Cerebellar nuclear complex (tissue), 1 donor: ENCODE measurements around the gene HOXA11.

Experiments
- DNase-seq, 2 experiments: peaks; one replicate each; lab custom pipeline; 2025; lab: John Stamatoyannopoulos, UW

HOXA11 gene

DNA sequence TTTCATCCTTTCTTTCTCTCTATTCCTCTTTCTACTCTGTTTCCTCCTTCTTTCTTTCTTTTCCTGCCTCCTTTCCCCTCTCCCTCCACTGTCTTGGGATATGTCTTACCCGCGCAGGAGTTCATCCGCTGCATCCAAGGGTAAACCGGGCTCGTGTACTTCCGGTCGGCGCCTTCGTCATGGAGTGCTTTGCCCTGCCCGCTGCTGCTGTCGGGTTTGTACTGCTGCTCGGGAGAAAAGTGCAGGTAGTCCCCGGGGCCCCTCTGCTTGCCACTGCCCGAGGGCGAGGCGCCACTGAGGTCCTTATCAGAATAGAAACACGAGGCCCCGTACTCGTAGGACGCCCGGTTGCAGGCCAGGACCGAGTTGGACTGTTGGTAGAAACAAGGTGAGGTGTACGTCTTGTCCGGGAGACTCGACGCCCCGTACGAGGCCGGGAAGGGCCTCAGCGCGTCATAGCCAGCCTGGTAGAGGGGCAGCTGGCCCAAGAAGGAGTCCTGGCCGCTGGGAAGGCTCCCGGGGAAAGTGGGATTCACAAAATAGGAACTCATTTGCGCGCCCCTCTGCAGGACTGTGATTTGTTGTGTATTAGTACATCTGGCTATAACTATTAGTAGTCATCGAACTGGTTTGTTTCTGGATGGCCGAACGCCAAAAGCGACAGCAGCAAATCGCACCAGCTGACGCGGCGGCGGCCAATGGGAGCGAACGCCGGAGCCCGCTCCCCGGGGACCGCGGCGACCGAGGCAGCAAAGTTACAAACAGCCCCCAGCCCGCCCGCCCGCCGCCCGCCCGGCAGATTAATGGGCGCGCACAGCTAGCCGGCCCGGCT lies 37.6 kb downstream of the HOXA11 start, which contains the start of gene HOXA6:
TSS of gene HOXA6 (minus strand) at position 576 of the 832 bp plus-strand sequence. CDS start at position 551, 25 bp downstream.
- DNase-seq = no peak

DNA sequence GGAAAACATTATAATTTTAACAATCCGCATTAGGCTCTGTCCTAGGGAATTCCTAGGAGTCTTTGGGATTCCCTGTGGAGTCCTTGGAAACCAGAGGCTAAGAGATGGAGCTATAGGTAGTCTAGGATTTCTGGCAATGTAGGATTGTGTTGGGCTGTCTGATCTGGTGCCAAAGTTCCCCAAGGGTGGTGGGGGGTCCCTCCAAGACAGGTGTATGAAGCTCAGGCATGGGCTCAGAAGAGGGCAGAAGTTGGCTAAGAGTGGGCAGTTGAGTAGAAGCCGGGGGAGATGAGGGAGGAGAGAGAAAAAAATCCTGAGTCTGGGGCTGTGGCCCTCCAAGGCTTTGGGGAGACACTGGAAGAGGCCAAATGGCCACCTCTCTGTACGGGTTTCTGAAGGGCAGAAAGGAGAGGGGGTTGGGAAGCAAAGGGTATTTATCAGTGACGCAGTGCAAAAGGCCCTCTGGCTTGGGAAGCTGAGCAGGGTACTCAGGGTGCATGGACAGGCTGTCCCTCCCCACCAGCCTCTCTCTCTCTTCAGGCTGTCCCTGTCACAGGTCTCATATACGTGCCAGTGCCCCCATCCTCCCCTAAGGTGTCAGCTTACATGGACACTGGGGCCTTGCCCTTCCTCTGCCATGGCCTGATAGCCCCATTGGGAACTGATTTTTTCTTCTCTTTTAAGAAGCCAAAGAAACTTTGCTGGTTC lies 38.4 kb downstream of the HOXA11 start:
- DNase-seq = peak in 1 of 2 experiments; percentile 4

DNA sequence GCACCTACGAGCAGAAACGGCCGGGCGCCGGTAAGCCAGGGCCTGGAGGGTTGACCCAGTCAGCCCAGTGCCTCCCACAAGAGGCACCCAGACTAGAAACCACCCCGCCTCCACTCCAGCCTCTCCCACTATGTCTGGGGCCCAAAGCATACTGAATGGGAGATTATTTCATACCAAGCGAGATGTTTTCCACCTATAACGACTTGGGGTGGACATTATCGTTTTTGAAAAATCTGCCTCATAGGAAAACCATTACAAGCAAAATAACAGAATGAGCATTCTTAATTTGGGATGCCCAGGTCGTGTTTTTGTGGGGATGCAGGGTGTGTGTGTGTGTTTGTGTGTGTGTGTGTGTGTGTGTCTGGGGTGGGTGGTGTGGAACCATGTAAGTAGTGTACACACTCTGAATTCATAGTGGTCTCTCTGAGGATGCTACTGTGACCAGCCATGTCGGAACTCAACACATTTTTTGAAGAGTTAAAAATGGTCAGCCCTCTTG lies 39.1 kb downstream of the HOXA11 start:
- no peak for DNase-seq

DNA sequence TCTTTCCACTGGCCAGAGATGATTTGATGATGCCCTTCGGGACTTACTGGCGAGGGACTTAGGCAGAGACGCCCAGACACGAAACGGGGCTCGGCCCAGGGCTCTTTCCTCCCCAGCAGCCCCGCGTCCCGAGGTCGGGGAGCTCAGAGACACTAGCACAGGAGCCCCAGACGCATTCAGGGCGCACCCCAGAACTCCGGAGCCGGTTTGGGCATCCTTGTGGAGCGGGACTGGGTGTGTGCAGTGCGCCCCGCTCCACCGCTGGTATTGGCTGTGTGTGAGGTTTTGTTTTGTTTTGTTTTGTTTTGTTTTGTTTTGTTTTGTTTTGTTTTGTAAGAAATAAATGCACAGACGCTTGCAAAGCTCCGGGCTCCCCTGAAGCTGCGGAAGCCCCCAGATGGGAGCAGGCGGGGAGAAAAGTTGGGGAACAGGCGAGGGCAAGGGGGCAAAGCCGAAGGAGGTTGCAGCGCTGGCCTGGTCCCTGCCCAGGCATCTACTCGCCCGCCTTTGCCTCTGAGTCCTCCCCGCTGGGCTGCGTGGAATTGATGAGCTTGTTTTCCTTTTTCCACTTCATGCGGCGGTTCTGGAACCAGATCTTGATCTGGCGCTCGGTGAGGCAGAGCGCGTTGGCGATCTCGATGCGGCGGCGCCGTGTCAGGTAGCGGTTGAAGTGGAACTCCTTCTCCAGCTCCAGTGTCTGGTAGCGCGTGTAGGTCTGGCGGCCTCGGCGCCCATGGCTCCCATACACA lies 39.7 kb downstream of the HOXA11 start:
- no peak for DNase-seq

DNA sequence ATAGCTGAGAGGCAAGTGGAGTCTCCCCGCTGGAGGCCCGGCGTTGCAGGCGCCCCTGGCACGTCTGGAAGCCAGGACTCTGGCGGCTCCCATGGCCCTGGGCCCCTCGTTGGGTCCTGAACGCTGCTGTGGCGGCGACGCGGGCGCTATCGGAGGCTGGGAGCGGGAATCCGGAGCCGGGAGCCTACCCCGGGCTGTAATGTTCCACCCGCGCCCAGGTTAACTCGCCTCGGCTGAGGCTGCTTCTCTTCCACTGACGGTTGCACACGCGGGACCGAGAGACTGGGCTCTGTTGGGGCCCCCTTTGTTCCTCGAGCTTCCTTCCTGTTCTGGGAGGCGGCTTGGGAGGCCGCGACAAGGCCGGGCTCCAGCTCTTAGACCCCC lies 40.3 kb downstream of the HOXA11 start:
- no peak for DNase-seq

DNA sequence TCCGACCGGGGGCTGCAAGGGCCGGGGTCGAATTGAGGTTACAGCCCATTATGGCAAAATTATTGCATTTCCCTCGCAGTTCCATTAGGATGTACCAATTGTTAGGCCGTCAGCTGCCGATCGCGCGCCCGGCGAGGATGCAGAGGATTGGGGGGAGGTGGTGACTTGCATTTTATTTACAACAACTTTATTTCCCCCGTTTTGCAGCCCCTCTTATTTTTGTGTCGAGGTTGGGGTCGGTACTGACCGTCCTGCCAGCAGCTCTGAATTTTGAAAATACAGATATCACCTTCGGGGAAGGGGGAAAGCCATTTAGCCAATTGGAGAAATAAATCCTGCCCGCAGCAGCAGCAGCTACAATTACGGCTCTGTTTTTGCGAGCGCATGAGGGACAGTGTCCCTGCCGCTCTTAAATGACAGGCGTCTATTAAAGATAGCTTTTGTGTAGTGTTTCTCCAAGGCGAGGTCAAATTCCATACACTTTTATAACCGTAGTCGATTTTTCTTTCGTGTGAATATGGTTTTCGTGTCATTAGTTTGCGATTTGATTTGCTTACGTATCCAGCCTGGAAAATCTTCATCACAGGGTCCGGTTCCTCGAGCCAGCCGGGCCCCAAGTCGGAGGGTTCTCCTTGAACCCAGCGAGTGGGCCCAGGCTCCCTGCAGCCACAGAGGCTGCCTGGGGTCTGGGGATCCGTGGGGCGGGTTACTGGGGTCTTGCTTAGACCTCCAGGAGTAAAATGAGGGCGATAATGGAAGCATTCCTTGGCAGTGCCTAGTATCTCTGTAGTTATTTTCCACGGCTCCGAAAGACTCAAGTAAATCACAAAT lies 40.9 kb downstream of the HOXA11 start:
- no peak for DNase-seq

DNA sequence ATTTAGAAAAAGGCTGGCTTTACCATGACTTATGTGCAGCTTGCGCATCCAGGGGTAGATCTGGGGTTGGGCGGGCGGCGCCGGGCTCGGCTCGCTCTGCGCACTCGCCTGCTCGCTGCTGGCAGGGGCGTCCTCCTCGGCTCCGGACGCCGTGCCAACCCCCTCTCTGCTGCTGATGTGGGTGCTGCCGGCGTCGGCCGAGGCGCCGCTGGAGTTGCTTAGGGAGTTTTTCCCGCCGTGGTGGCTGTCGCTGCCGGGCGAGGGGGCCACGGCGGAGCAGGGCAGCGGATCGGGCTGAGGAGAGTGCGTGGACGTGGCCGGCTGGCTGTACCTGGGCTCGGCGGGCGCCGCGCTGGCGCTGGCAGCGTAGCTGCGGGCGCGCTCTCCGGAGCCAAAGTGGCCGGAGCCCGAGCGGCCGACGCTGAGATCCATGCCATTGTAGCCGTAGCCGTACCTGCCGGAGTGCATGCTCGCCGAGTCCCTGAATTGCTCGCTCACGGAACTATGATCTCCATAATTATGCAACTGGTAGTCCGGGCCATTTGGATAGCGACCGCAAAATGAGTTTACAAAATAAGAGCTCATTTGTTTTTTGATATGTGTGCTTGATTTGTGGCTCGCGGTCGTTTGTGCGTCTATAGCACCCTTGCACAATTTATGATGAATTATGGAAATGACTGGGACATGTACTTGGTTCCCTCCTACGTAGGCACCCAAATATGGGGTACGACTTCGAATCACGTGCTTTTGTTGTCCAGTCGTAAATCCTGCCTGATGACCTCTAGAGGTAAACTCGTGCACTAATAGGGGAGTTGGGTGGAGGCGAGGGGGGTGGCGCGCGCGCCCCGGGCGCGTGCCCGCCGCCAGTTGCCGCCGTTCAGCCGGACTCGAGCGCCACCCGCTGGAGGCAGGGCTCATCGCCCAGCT lies 41.7 kb downstream of the HOXA11 start, which contains the start of gene HOXA5:
TSS of gene HOXA5 (minus strand) at position 659 of the 927 bp plus-strand sequence. CDS start at position 585, 74 bp downstream.
- no peak for DNase-seq

DNA sequence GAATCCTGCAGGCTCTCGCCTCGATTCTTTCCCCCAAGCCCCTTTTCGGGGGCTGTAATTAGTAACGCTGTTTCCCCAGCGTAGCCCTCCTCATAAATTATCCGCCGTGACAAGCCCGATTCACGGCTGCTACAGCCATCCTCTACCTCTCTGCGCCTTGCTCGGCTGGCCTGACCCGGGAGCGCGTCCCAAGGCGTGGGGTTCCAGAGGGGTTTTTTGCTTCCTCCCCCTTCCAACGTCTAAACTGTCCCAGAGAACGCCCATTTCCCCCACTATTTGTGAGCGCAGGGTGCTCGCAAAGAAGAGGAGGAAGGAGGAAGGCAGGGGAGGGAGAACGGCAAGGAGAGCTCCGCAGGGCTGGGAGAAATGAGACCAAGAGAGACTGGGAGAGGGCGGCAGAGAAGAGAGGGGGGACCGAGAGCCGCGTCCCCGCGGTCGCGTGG lies 42.4 kb downstream of the HOXA11 start:
- no peak for DNase-seq

DNA sequence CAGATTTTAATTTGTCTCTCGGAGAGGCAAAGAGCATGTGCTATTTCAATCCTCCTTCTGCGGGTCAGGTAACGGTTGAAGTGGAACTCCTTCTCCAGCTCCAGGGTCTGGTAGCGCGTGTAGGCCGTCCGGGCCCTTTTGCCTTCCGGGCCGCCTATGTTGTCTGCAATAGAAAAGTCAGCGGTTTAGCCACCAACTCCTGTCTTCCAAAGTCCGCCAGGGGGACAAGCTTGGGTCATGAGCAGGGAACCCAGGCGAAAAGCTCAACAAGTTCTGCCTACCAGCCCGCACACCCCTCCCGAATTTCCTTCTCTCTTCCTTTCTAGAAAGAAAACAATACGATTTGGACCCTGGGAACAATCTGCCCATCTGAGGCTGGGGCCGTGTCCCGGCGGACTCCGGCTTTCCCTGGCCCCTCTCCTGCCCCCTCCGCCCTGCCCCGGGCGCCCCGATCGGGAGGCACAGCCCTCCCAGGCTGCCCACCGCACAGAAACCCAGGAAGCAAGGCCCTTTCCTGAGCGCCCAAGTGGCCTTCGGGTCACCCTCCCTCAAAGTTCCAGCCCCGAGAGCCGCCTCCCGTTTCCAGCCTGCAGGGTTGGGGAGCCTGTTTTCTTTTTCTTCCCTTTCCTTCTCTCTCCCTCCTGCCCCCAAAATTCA lies 43.0 kb downstream of the HOXA11 start:
- DNase-seq = no peak

DNA sequence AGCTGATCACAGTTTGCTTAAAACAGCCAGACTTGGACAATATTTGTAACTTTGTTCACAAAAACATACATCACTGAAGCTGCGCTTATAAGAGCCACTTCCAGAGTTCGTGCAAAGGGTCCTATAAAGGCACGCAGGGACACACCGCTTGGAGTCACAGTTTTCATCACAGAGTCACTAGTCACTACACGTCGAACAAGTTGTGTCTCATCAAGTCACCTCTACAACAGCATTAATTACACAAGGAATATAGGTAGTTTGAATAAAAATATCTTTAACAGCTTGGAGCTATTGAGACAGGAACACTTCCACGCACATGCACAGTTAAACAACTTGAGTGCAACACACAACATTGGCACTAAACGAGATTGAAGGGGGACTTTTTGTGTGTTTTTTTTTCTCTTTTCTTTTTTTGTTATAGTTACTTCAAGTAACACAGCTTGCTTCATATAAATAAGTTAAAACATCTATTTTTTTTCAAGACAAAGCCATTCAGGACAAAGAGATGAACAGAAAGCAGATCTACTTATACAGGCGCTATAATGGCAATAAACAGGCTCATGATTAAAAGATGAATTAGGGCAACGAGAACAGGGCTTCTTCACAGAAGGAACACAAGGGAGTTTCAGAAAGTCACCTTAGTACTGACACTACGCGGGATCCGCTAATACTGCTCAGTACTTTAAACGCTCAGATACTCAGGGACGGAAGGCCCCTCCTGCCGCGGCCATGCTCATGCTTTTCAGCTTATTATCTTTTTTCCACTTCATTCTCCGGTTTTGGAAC lies 43.7 kb downstream of the HOXA11 start:
- DNase-seq = no peak

DNA sequence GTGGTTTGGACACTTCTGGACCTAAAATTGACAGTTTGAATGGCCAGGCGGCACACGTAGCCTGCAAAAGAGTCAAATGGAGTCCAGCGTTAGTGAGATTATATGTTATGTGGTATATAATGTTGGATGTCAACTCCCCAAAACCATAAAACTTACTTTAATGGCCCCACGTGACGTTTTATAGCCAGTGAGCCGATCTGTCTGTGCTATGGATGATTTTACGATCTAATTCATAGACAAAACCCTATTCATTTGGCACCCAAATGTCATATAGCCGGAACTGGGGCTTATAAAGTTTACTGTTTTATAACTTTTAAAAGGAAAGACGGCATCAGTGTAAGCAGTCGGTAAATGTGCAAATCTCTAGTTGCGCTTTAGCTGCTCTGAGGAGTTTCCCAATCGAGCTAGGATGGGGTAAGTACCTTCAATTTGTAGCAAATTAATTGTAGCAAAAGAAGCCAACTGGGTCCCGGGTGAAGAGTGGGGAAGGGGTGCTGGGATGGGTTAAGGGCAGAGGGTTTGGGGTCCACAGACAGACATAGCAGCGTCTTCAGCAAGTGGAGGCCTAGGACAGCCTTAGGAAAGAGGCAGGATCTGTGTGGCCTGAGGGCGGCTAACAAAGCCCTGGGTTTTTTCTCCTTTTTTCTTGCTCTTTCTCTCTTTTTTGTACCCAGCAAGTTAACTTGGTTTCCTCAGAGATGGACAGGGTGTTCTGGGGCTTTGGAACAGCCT lies 44.7 kb downstream of the HOXA11 start:
- DNase-seq = no peak

DNA sequence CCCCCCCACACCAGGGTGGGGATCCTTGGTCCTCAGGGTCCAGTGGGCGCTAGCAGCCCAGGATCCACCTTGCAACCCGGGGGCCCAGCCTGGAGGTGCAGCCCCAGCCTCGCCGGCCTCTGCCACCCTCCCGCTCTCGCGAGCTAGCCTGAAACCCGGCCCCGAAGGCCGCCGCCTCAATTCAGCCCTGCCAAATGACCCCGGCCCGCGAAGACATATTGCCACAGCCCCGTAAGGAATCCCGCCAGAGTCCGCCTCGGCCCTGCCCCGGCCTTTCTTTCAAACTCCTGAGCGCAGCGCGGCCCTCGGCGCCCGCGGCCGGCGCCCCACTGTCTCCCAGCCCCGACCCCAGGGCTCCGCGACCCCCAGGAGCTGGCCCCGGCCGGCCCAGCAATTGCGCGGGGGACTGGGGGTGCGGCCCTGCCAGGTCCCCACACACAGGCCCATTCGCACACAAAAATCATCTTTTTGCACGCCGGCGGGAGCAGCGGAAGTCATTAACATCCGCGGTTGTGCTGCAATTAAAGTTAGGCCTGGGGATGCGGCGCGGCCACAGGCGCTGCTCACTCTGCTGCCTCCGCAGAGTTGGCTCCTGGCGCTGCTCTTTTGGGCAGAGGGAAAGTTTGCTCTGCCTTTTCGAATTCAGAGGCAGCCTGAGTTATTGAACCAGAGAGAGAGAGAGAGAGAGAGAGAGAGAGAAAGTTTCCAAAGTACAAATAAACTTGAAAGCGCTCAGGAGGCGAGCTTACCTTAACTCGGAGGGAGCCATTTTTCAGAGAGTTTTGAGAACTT lies 45.5 kb downstream of the HOXA11 start:
- no peak for DNase-seq

DNA sequence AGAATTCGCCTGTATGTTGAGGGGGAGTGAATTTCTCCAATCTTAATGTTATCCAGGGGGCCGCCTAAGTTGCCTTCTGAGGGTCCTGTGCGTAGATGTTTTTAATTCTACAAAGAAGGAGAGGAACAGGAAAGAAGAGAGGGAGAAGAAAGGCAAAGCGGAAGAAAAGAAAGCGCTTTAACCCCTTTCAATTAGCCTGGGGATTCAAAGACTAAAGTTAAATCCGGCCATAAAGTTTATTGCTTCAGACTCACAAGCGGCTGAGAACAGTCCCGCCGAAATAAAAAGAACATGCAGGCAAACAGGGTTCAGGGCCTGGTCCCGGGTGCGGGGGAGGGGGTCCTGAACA lies 46.1 kb downstream of the HOXA11 start:
- DNase-seq = no peak

DNA sequence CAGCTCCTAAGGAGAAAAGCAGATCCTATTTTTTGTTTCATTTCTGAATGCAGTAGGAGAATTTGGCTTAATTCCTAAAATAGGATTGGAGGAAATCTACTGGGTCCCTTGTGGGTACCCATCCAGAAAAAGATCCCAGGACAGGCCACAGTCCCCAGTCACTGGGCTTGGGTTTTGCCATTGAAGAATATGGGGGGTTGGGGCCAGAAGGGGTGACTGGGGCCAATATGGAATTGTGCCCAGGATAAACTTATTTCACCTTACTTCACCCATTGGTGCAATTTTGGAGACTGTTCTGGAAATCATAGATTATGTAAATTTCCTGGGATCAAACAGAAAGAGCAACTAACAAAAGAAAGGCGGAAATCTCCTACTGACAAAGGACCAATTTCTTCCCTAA lies 46.6 kb downstream of the HOXA11 start:
- DNase-seq = no peak

DNA sequence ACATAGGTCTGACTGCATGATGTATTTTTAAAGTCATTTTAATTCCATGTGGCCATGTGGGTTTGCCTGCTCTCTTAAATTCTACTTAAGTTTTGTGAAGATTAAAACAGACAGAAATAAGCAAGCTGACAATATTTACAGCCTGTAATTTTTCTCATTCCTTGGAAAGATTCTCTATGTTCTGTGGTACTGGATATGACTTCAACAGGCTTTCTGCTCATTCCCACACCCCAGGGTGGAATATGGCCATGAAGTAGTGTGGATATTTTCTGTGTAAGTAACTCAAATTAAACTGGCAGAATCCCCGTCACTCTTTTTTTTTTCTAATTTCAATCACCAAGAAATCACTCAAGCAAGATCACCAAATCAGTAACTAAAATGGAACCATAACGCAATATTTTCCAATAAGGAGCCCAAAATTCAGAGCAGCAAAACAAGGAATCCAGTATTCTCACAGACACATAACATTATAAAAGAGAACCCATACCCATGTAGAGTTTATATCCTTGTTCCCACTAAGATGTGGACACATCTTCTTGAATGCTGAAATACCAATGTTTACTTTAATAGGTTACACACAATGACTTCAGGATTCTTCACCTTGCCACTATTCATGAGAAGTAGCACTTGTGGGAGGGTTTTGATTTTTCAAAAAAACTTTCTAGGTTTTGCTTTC lies 47.3 kb downstream of the HOXA11 start:
- no peak for DNase-seq

DNA sequence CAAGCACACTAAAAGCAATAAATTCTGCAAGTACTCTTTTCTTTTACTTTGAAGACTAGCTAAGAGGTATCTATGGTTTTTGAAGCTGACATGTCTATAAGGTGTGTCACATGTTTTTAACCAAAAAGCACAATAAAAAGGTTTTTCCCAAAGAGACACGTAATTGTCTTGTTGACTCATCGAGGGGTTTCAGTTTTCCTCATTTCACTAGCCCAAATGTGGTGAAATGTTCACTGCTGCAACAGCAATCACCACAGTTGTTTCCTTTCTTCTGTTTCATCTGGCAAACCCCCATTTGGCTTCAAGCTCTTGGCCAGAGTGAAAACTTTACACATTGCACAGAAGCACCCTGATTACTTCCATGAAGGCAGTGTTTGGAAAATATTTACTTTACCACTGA lies 50.6 kb downstream of the HOXA11 start:
- DNase-seq = no peak
